Measurements from ENCODE around the gene EXOSC10. TPM values are rescaled to one million over a fixed set of nuclear protein-coding genes. Genes with fewer than 3 reads are reported as not detected.

Gene EXOSC10
- total and polyA plus RNA-seq, 2 donors (not counting 3 experiments of a cell fraction or from before 2014, with no cell fraction given): 74.9 to 103 TPM

GRCh38 chr1:11129649-11130390 is 30.2 kb upstream of the EXOSC10 start:
- BruUV-seq (replicated peaks): no TSS peak
- POLR2A ChIA-PET: interaction anchor here (0.6 kb wide), 1 partner anchor 77 kb away, joined by 4 read pairs; no protein-coding TSS in a partner anchor
- Histone ChIP-seq H3K79me2 (ENCODE audit: control insufficient read depth, insufficient read depth, low read length) (no peaks in the 10 kb centered on the region), H3K9ac (replicated peaks; ENCODE audit: extremely low read depth, insufficient read depth, low read length) (no peak overlapping the region), H3K27me3 (ENCODE audit: control insufficient read depth in 2 of 2, insufficient read depth in 2 of 2, low read length in 2 of 2) (no peaks in the 10 kb centered on the region), H2AFZ (ENCODE audit: low read depth, low read length) (no peak overlapping the region), H4K20me1 (replicated peaks; ENCODE audit: control insufficient read depth, extremely low read depth, insufficient read depth, low read length) (no peaks in the 10 kb centered on the region), H3K36me3 (ENCODE audit: control insufficient read depth in 2 of 2, extremely low read depth in 1 of 2, insufficient read depth in 2 of 2, low read length in 2 of 2) (peaks cover 20 to 56% of the 10 kb centered on the region in 2 experiments), H3K4me2 (ENCODE audit: insufficient read depth, low read length) (no peak overlapping the region), H3K4me3 (replicated peaks in 1 of 3; ENCODE audit: insufficient read depth in 1 of 3, low read depth in 1 of 3, low read length in 3 of 3) (no peak overlapping the region), H3K27ac (ENCODE audit: insufficient read depth, low read depth, low read length) (no peak overlapping the region), H3K4me1 (ENCODE audit: control insufficient read depth, extremely low read depth, insufficient read depth, low read length) (peaks cover 7% of the 10 kb centered on the region), H3K9me1 (replicated peaks; ENCODE audit: control insufficient read depth, extremely low read depth, insufficient read depth, low read length) (no peaks in the 10 kb centered on the region), H3K9me3 (replicated peaks; ENCODE audit: control insufficient read depth, insufficient read depth, low read length) (no peaks in the 10 kb centered on the region)
- FAIRE-seq (no peak), DNase-seq (ENCODE audit: low read depth, low spot score) (no peak)
- intact Hi-C loops (cut with micrococcal nuclease): no loop called here
- dilution Hi-C loops (cut with MboI; ENCODE audit: extremely low pct_ligation_motif_present, low sequenced_read_pairs): no loop called here
- TF ChIP-seq POLR2A (IDR thresholded peaks at IDR 0.05; ENCODE audit: low read depth, low read length) (no peak), POLR2AphosphoS5 (IDR thresholded peaks at IDR 0.05; ENCODE audit: insufficient read depth, low read depth, low read length) (no peak), GATA2 (IDR thresholded peaks at IDR 0.05; ENCODE audit: insufficient read depth, insufficient read length, low read depth, low read length) (no peak), FOS (IDR thresholded peaks at IDR 0.05; ENCODE audit: borderline replicate concordance, insufficient read depth, low read length) (no peak), CTCF (IDR thresholded peaks at IDR 0.05; ENCODE audit: extremely low read depth in 1 of 2, insufficient read depth in 1 of 2, low read depth in 1 of 2, low read length in 2 of 2) (no peak), MAX (IDR thresholded peaks at IDR 0.05; ENCODE audit: insufficient read depth, insufficient read length) (no peak), EZH2 (IDR thresholded peaks at IDR 0.05; ENCODE audit: borderline replicate concordance, low read depth, low read length, severe bottlenecking) (no peak), MYC (IDR thresholded peaks at IDR 0.05; ENCODE audit: low read depth, low read length) (no peak), JUN (IDR thresholded peaks at IDR 0.05; ENCODE audit: borderline replicate concordance, insufficient read depth, insufficient read length, low read depth) (no peak)
- CTCF ChIA-PET: interaction anchor here (0.9 kb wide), 2 partner anchors 17 to 92 kb away, joined by 4 to 5 read pairs; no protein-coding TSS in a partner anchor
